GM12892 (cell line): Measurements from ENCODE around the gene GRID2IP.

Experiments used
- POLR2A ChIP-seq: IDR thresholded peaks from 2 replicates; pipeline ENCODE4 v1.6.1; 2011; ENCODE audit warnings: low read depth, low read length, control low read depth
- POLR2AphosphoS5 ChIP-seq: IDR thresholded peaks from 2 replicates; pipeline ENCODE4 v1.6.1; 2011; ENCODE audit warnings: low read depth, low read length, control low read depth
- TAF1 ChIP-seq: IDR thresholded peaks from 2 replicates; pipeline ENCODE4 v1.6.1; 2011; ENCODE audit warnings: low read depth, mild to moderate bottlenecking, control low read depth, low read length, borderline replicate concordance

DNA sequence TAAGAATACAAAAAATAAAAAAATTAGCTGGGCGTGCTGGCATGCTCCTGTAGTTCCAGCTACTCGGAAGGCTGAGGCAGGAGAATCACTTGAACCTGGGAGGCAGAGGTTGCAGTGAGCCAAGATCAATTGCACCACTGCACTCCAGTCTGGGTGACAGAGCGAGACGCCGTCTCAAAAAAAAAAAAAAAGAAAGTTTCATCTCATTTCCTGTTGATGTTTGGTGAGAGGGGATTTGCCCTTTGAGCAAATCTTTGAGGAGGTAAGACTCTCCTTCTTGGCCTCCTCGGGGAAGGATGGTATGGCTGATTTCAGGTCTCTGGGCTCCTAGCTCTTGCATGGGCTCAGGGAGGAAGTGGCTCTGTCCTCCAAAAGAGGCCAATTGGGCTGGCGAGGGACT lies 3.6 kb upstream of the GRID2IP start:
- TF ChIP-seq POLR2A (no peak), TAF1 (no peak), POLR2AphosphoS5 (no peak)
